Prostate gland (tissue), 2 donors: Measurements from ENCODE around the gene DYTN.

ENCODE experiments used
- CTCF ChIP-seq, 4 experiments: fragments of 200-600 bp in 2 of 4; fragments of 450-650 bp in 2 of 4; sonication (generic) in 2 of 4; IDR thresholded peaks; 1 replicate in 3 of 4; 2 replicates in 1 of 4; pipeline ENCODE4 v1.5.1; 2016 to 2019; ENCODE audit warnings: antibody characterized with exemption in 4 of 4, mild to moderate bottlenecking in 2 of 4, moderate library complexity in 2 of 4
- POLR2A ChIP-seq: fragments of 450-650 bp; IDR thresholded peaks from one replicate; pipeline ENCODE4 v1.6.1; 2016; ENCODE audit warnings: antibody characterized with exemption, mild to moderate bottlenecking

GRCh38 chr2:206688453-206688852 lies 29.7 kb downstream of the DYTN start:
- TF ChIP-seq CTCF (IDR thresholded peaks at IDR 0.05) (no peak), POLR2A (no peak)
